Gastroesophageal sphincter (tissue), 4 donors: ENCODE results near the gene SENP1. TPM values are rescaled to one million over a fixed set of nuclear protein-coding genes. Genes with fewer than 3 reads are reported as not detected.

Experiments
- ATAC-seq: fragments of 150-250 bp; one replicate; pipeline ENCODE4 v1.9.1; 2016; ENCODE audit warnings: mild to moderate bottlenecking, moderate library complexity
- H3K27ac ChIP-seq, 4 donors: fragments of 200-600 bp; sonication (generic) in 3 of 4; 1 replicate in 3 of 4; 2 replicates in 1 of 4; pipeline ENCODE4 v1.5.1; 2016 to 2019
- H3K27me3 ChIP-seq: fragments of 200-600 bp; sonication (generic); one replicate; pipeline ENCODE4 v1.5.1; 2019
- H3K36me3 ChIP-seq, 2 donors: fragments of 200-600 bp; sonication (generic); one replicate each; pipeline ENCODE4 v1.5.1; 2019; ENCODE audit warnings: control low read depth in 1 of 2
- H3K4me1 ChIP-seq, 3 donors: fragments of 200-600 bp; sonication (generic); 1 replicate in 2 of 3; 2 replicates in 1 of 3; pipeline ENCODE4 v1.5.1; 2016 to 2019; ENCODE audit warnings: control low read depth in 2 of 3
- H3K4me3 ChIP-seq, 2 donors: fragments of 200-600 bp; sonication (generic); one replicate each; pipeline ENCODE4 v1.5.1; 2019; ENCODE audit warnings: mild to moderate bottlenecking in 1 of 2, moderate library complexity in 1 of 2
- H3K9me3 ChIP-seq, 3 donors: fragments of 200-600 bp; sonication (generic); one replicate each; pipeline ENCODE4 v1.5.1; 2017 to 2019; ENCODE audit warnings: control low read depth in 2 of 3
- CTCF ChIP-seq, 4 experiments: fragments of 200-600 bp in 2 of 4; fragments of 450-650 bp in 2 of 4; sonication (generic) in 1 of 4; IDR thresholded peaks; one replicate each; pipeline ENCODE4 v1.5.1; 2017 to 2019; ENCODE audit warnings: antibody characterized with exemption in 4 of 4, mild to moderate bottlenecking in 2 of 4, moderate library complexity in 2 of 4
- EP300 ChIP-seq: sonication (generic); formaldehyde crosslinking; IDR thresholded peaks from one replicate; pipeline ENCODE4 v1.6.1; 2017; ENCODE audit warnings: antibody characterized with exemption, mild to moderate bottlenecking
- POLR2A ChIP-seq, 2 donors: fragments of 450-650 bp; IDR thresholded peaks; one replicate each; pipeline ENCODE4 v1.6.1; 2017; ENCODE audit warnings: antibody characterized with exemption in 2 of 2, mild to moderate bottlenecking in 2 of 2, moderate library complexity in 1 of 2
- POLR2AphosphoS5 ChIP-seq: sonication (generic); formaldehyde crosslinking; IDR thresholded peaks from one replicate; pipeline ENCODE4 v1.6.1; 2017; ENCODE audit warnings: antibody characterized with exemption
- WGBS, 2 donors: methylation state at CpG; one replicate each; pipeline ENCODE4 v1.1.5; 2018; ENCODE audit warnings: low coverage in 1 of 2; 5-methylcytosine and 5-hydroxymethylcytosine counted together
- total RNA-seq, 4 donors: library from RNA; depleted of rRNA; stranded (reverse); fragments of >200 nt; gene quantifications; one replicate each; pipeline ENCODE4 v1.1.0, GENCODE V29; 2016

SENP1 gene
- total RNA-seq, 4 donors from 2014 or later, result 17.3 to 23.8 (median 20.7) TPM

DNA sequence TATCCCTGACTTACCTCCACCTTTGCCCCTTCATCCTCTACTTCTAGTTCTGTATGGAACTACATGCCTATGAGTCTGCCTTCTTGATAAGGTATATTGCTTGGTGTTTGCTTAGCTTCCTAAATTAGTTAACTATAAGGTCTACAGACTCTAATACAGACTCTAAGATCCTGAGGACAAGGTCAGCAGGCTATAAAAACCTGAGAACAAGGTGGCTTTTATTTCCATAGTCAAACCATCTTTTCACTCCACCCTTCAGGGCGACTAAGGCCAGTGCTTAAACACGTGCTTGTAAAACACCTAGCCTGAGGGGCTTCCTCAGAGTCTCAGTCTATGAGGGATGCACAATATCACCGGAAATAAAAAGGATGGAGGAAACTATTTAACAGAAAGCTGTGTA lies 65.5 kb downstream of the SENP1 start:
- no peak overlapping the region for H3K27ac ChIP-seq
- H3K4me1 ChIP-seq, result no peaks in the 10 kb centered on the region
- peaks cover 0 to 28% of the 10 kb centered on the region in 2 donors for H3K36me3 ChIP-seq
- H3K4me3 ChIP-seq, result no peak overlapping the region
- WGBS, 2 donors, result 72% methylated on average over 3 of the region's 3 CpGs; no CpG with 5 or more reads in 1 of the 2 donors
- no peaks in the 10 kb centered on the region for H3K9me3 ChIP-seq
- peaks cover 13% of the 10 kb centered on the region for H3K27me3 ChIP-seq
- no peak for TF ChIP-seq EP300
- TF ChIP-seq POLR2A (IDR thresholded peaks at IDR 0.05), result no peak
- TF ChIP-seq CTCF (IDR thresholded peaks at IDR 0.05), result no peak
- TF ChIP-seq POLR2AphosphoS5, result no peak
- ATAC-seq, result no peak

GRCh38 chr12:48039151-48039550 lies 66.7 kb downstream of the SENP1 start:
- Histone ChIP-seq H3K9me3 (no peaks in the 10 kb centered on the region), H3K4me3 (no peak overlapping the region), H3K4me1 (no peaks in the 10 kb centered on the region), H3K36me3 (peaks cover 0 to 16% of the 10 kb centered on the region in 2 donors), H3K27me3 (peaks cover 25% of the 10 kb centered on the region), H3K27ac (no peak overlapping the region)
- 100% methylated on average over 1 of the region's 1 CpG; no CpG with 5 or more reads in 1 of the 2 donors for WGBS, 2 donors
- no peak for ATAC-seq
- no peak for TF ChIP-seq POLR2A (IDR thresholded peaks at IDR 0.05)
- TF ChIP-seq EP300, result no peak
- no peak for TF ChIP-seq POLR2AphosphoS5
- no peak for TF ChIP-seq CTCF (IDR thresholded peaks at IDR 0.05)

- no peak for ATAC-seq
- H3K27me3 ChIP-seq, result peaks cover 28% of the 10 kb centered on the region
These were observed 67.8 kb downstream of the SENP1 start for GRCh38 chr12:48038085-48038484.

GRCh38 chr12:48037267-48037915 lies 68.5 kb downstream of the SENP1 start:
- ATAC-seq, result no peak
- Histone ChIP-seq H3K27me3 (peaks cover 28% of the 10 kb centered on the region), H3K27ac (no peak overlapping the region), H3K9me3 (no peaks in the 10 kb centered on the region), H3K4me3 (no peak overlapping the region), H3K36me3 (peaks cover 0 to 2% of the 10 kb centered on the region in 2 donors), H3K4me1 (no peaks in the 10 kb centered on the region)
- WGBS, 2 donors, result 0 to 16% methylated on average over 2 to 9 of the region's 9 CpGs
- TF ChIP-seq EP300, result no peak
- no peak for TF ChIP-seq POLR2A (IDR thresholded peaks at IDR 0.05)
- TF ChIP-seq CTCF (IDR thresholded peaks at IDR 0.05), result no peak
- TF ChIP-seq POLR2AphosphoS5, result no peak

More at GRCh38 chr12:48038085-48038484, 67.8 kb downstream of the SENP1 start:
- TF ChIP-seq CTCF (IDR thresholded peaks at IDR 0.05), result no peak
- TF ChIP-seq POLR2A (IDR thresholded peaks at IDR 0.05), result no peak
- TF ChIP-seq POLR2AphosphoS5, result no peak
- no peak for TF ChIP-seq EP300
- H3K36me3 ChIP-seq, result peaks cover 0 to 5% of the 10 kb centered on the region in 2 donors
- no peak overlapping the region for H3K4me3 ChIP-seq
- H3K9me3 ChIP-seq, result no peaks in the 10 kb centered on the region
- 62 to 65% methylated on average over 5 of the region's 5 CpGs for WGBS, 2 donors
- no peak overlapping the region for H3K27ac ChIP-seq
- H3K4me1 ChIP-seq, result no peaks in the 10 kb centered on the region

GRCh38 chr12:48036818-48037217 lies 69.1 kb downstream of the SENP1 start:
- no peak for ATAC-seq
- peaks cover 28% of the 10 kb centered on the region for H3K27me3 ChIP-seq

More at GRCh38 chr12:48036818-48037217, 69.1 kb downstream of the SENP1 start:
- Histone ChIP-seq H3K9me3 (no peaks in the 10 kb centered on the region), H3K4me3 (no peak overlapping the region), H3K36me3 (no peaks in the 10 kb centered on the region), H3K4me1 (no peaks in the 10 kb centered on the region), H3K27ac (no peak overlapping the region)
- WGBS, 2 donors, result 72 to 92% methylated on average over 2 to 3 of the region's 4 CpGs
- no peak for TF ChIP-seq POLR2A (IDR thresholded peaks at IDR 0.05)
- no peak for TF ChIP-seq EP300
- no peak for TF ChIP-seq CTCF (IDR thresholded peaks at IDR 0.05)
- TF ChIP-seq POLR2AphosphoS5, result no peak
